Central memory CD8-positive, alpha-beta T cell (primary cell): ENCODE results near the gene CRIP1.

Experiments used
- ATAC-seq: fragments of 150-1000 bp; cut with Tn5 transposase; replicated peaks from 2 replicates; pipeline ENCODE4 v1.10.0; 2022; ENCODE audit warnings: mild to moderate bottlenecking, moderate FRiP score, moderate number of reproducible peaks; ENCODE audit not compliant: poor library complexity, severe bottlenecking; ENCODE audit errors: extremely low read depth
- DNase-seq, 2 donors: peaks; one replicate each; pipeline ENCODE4 v3.0.0; 2021; ENCODE audit warnings: low spot score in 2 of 2
- H3K27ac Mint-ChIP-seq: one replicate; pipeline ENCODE4 v1.8.0; 2022; ENCODE audit warnings: low read depth, mild to moderate bottlenecking, moderate library complexity, mixed read lengths
- H3K27me3 Mint-ChIP-seq: one replicate; pipeline ENCODE4 v1.8.0; 2022; ENCODE audit warnings: mixed read lengths
- H3K36me3 Mint-ChIP-seq: one replicate; pipeline ENCODE4 v1.8.0; 2022; ENCODE audit warnings: mild to moderate bottlenecking, moderate library complexity, mixed read lengths; ENCODE audit not compliant: insufficient read depth
- H3K4me1 Mint-ChIP-seq: one replicate; pipeline ENCODE4 v1.8.0; 2022; ENCODE audit warnings: mixed read lengths
- H3K4me3 Mint-ChIP-seq: one replicate; pipeline ENCODE4 v1.8.0; 2022; ENCODE audit warnings: mild to moderate bottlenecking, moderate library complexity, mixed read lengths
- H3K9me3 Mint-ChIP-seq: one replicate; pipeline ENCODE4 v1.8.0; 2022; ENCODE audit warnings: mixed read lengths

Gene CRIP1

GRCh38 chr14:105497671-105498429, 11.2 kb downstream of the CRIP1 start:
- Mint-ChIP-seq H3K4me3 (no peak overlapping the region), H3K36me3 (peaks cover 33% of the 10 kb centered on the region), H3K27me3 (no peaks in the 10 kb centered on the region), H3K27ac (peak overlapping the region; percentile 51), H3K9me3 (no peaks in the 10 kb centered on the region), H3K4me1 (no peaks in the 10 kb centered on the region)
- no peak for ATAC-seq
- peak in 1 of 2 donors; percentile 13 for DNase-seq

GRCh38 chr14:105498430-105499255, 12.0 kb downstream of the CRIP1 start:
- Mint-ChIP-seq H3K4me3 (no peak overlapping the region), H3K36me3 (peaks cover 31% of the 10 kb centered on the region), H3K27me3 (no peaks in the 10 kb centered on the region), H3K9me3 (no peaks in the 10 kb centered on the region), H3K4me1 (no peaks in the 10 kb centered on the region), H3K27ac (peak overlapping the region; percentile 51)
- peak in 1 of 2 donors; percentile 10 for DNase-seq
- no peak for ATAC-seq

DNA sequence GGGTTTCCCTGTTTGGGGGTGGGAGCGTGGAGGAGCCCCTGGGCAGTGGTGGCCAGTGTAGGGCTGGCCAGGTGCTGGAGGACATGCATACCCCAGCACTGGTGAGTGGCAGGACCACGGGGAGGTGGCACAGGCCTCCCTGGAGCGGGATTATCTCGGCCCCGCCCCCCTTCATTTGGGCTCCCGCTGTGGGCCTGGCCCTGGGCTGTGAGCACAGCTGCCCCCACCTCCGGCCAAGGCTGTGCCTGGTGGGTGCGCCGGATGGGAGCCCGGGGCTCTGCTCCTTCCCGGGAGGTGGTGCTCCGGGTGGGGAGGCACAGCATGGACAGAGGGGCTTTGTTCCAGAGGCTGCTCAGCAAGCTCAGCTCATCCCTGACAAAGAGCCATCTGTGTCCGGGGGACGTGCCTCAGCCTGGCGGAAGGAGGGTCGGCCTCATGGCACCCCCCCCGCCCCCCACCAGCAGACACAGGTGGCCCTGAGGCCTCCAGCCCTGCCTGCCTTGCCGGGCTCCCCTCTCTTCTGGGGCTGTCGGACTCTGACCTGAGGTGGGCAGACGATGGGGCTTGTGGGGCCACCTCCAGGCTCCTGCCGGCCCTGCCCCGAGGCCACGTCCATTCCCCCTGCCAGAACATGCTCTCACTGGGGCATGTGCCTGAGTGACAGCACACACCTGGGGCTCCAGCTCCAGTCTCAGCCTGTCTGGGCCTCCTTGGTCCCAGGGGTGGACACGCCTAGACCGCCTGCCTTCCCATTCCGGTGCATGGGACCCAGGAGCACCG, 12.8 kb downstream of the CRIP1 start:
- Mint-ChIP-seq H3K4me1 (no peaks in the 10 kb centered on the region), H3K27me3 (no peaks in the 10 kb centered on the region), H3K36me3 (peaks cover 27% of the 10 kb centered on the region), H3K9me3 (no peaks in the 10 kb centered on the region), H3K4me3 (no peak overlapping the region), H3K27ac (peak overlapping the region; percentile 51)
- no peak for ATAC-seq
- DNase-seq, result peak; percentile 10 to 14

DNA sequence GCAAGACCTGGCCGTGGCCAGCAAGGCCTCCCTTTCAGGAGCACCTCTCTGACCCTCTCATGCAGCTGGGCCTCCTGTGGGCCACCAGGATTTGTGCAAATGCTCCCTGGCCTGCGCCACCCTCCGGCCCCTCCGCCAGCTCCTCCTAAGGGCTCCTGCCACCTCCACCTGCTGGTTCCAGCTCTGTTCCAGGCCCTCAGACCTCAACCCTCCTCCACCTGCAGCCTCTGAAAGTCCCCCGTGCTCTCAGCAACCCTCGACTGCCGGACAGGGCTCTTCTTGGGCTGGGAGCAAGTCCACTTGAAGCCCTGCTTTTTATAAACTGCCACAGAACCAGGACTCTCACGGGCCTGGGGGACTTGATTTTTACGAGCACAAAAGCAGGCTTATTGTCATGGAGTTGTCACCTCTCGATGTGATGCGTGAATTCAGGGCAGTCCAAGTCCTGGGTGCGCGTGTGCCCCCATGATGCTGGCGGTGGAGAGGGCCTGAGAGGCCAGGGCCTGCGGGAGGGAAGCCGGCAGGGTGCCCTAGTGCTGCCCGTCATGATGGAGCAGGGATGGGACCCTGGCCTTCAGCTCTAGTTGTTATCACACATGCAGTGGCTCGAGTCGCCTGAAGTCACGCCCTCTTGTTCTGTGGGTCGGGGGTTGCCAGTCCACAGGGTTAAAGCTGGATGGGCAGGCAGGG, 13.5 kb downstream of the CRIP1 start:
- Mint-ChIP-seq H3K27ac (peak overlapping the region; percentile 19), H3K4me3 (peak overlapping the region; percentile 11), H3K36me3 (peaks cover 26% of the 10 kb centered on the region), H3K27me3 (no peaks in the 10 kb centered on the region), H3K9me3 (no peaks in the 10 kb centered on the region), H3K4me1 (no peaks in the 10 kb centered on the region)
- peak in 1 of 2 donors; percentile 14 for DNase-seq
- ATAC-seq, result no peak

DNA sequence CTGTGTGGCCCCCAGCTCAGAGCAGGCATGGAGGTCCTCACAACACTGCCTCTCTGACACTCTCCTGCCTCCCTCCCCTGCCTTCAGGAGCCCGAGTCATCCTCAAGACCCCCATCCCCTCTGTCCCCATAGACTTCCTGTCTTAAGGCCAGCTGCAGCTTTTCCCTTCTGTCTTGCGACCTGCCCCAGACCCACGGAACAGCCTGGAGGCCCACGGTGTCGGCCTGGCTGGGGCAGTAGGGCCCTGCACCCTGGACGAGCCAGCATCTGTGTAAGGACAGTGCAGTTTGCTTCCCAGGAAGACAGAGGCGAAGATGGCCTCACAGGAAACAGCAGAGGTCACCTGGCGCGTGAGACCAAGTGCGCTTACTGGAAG, 14.0 kb downstream of the CRIP1 start:
- Mint-ChIP-seq H3K27me3 (no peaks in the 10 kb centered on the region), H3K9me3 (no peaks in the 10 kb centered on the region), H3K4me3 (no peak overlapping the region), H3K4me1 (no peaks in the 10 kb centered on the region), H3K27ac (no peak overlapping the region), H3K36me3 (peaks cover 26% of the 10 kb centered on the region)
- DNase-seq (no peak), ATAC-seq (no peak)

GRCh38 chr14:105501504-105502291, 15.0 kb downstream of the CRIP1 start:
- no peaks in the 10 kb centered on the region for H3K9me3 Mint-ChIP-seq
- no peaks in the 10 kb centered on the region for H3K4me1 Mint-ChIP-seq
- peaks cover 26% of the 10 kb centered on the region for H3K36me3 Mint-ChIP-seq
- H3K27me3 Mint-ChIP-seq, result no peaks in the 10 kb centered on the region
- no peak overlapping the region for H3K4me3 Mint-ChIP-seq
- ATAC-seq (no peak), DNase-seq (no peak)
- H3K27ac Mint-ChIP-seq, result no peak overlapping the region

DNA sequence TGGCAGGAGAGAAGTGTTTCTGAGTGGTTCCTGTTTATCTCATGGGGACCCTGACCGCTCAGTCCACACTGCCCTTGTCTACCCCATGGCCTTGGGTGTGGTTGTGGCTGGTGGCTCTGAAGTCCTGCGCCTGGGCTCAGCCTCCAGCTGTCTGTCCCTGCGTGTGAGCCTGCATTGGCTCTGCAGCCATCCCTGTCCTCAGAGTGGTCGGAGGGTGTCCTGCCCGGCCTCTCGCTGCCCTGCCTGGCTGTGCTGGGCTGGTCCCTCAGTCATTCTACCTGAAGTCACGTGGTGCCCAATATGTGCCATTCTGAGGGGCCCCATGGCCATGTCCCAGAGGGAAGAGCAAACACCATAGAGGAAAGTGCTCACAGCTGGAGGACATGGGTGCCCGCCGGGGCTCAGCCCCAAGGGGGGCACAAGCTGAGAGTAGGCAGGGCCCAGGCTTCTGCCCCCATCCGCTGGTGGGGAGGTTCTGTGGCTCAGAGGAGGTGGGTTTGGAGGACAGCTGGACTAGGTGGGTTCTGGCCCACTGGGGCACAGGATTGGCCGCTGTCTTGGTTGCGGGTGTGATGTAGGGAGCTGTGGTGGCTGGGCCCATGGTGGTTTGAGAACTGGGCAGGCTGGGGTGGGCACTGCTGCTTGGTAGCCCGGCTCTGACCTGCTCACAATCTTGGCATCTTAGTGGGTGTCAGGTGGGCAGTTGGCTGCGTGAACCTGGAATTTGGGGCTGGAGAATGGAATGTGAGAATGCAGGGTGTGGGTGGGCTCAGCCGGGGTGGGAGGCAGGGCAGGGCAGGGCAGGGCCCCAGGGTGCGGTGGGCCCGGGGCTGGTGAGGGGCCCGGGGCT, 16.0 kb downstream of the CRIP1 start:
- ATAC-seq, result no peak
- peak overlapping the region; percentile 32 for H3K4me3 Mint-ChIP-seq
- H3K27me3 Mint-ChIP-seq, result peaks cover 5% of the 10 kb centered on the region
- H3K4me1 Mint-ChIP-seq, result no peaks in the 10 kb centered on the region
- DNase-seq, result no peak
- H3K36me3 Mint-ChIP-seq, result peaks cover 22% of the 10 kb centered on the region
- H3K27ac Mint-ChIP-seq, result peak overlapping the region; percentile 64
- no peaks in the 10 kb centered on the region for H3K9me3 Mint-ChIP-seq

GRCh38 chr14:105503296-105503640, 16.6 kb downstream of the CRIP1 start:
- peak overlapping the region; percentile 32 for H3K4me3 Mint-ChIP-seq

DNA sequence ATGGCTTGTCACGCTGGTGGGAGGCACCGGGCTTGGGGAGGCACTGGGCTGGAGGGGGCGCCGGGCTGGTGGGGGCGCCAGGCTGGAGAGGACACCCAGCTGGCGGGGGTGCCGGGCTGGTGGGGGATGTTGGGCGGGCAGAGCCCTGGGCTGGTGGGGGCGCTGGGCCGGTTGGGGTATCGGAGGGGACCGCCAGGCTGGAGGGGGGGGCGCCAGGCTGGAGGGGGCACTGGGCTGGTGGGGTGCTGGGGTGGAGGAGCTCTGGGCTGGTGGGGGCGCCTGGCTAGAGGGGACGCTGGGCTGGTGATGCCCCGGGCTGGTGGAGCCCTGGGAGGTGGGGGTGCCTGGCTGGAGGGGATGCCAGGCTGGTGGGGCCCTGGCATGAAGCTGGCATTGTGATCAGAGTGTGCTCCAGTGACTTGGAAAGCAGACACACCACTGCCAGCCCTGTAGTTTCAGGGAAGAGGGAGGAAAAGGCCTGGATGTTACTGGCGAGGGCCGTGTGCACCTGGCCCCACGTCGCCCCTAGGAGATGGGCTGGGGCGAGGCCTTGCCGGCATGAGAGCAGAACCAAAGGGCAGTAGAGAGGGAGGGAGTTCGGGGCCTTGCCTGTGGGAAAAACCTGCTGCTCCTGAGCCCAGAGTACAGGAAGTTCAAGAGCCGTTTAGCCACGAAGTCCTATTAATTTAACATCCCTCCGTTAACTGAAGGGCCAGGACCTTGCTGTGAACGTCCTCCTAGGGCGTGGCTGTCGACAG, 17.4 kb downstream of the CRIP1 start:
- Mint-ChIP-seq H3K9me3 (no peaks in the 10 kb centered on the region), H3K27ac (peak overlapping the region; percentile 49), H3K4me1 (no peaks in the 10 kb centered on the region), H3K27me3 (peaks cover 20% of the 10 kb centered on the region), H3K4me3 (no peak overlapping the region), H3K36me3 (peaks cover 11% of the 10 kb centered on the region)
- DNase-seq (no peak), ATAC-seq (no peak)

More at GRCh38 chr14:105503296-105503640, 16.6 kb downstream of the CRIP1 start:
- DNase-seq (no peak), ATAC-seq (no peak)
- Mint-ChIP-seq H3K27ac (peak overlapping the region; percentile 64), H3K27me3 (peaks cover 11% of the 10 kb centered on the region), H3K4me1 (no peaks in the 10 kb centered on the region), H3K36me3 (peaks cover 17% of the 10 kb centered on the region), H3K9me3 (no peaks in the 10 kb centered on the region)

- H3K27ac Mint-ChIP-seq, result no peak overlapping the region
- ATAC-seq (no peak), DNase-seq (no peak)
- peaks cover 22% of the 10 kb centered on the region for H3K27me3 Mint-ChIP-seq
- no peaks in the 10 kb centered on the region for H3K4me1 Mint-ChIP-seq
- H3K9me3 Mint-ChIP-seq, result no peaks in the 10 kb centered on the region
- peaks cover 10% of the 10 kb centered on the region for H3K36me3 Mint-ChIP-seq
- H3K4me3 Mint-ChIP-seq, result no peak overlapping the region
These were observed 18.4 kb downstream of the CRIP1 start for GRCh38 chr14:105505101-105505500.
